GM10248 (cell line): Measurements from ENCODE around the gene FAM98C.

Experiments used
- CTCF ChIA-PET: fragments of 300-600 bp; sonication (Branson Sonifier 250); formaldehyde crosslinking; extraction: SDS; loops from one replicate; lab custom pipeline; 2021; ENCODE audit warnings: antibody characterized with exemption; lab: Yijun Ruan, JAX
- POLR2A ChIA-PET: fragments of 350-650 bp; sonication (Branson Sonifier 250); formaldehyde crosslinking; extraction: SDS; loops from one replicate; lab custom pipeline; 2020; ENCODE audit warnings: antibody characterized with exemption; lab: Yijun Ruan, JAX
- DNase-seq: peaks from one replicate; pipeline ENCODE4 v3.0.0; 2012; ENCODE audit errors: extremely low spot score
- TF ChIP-seq, protein P1 (sequence below): IDR thresholded peaks from 2 replicates; pipeline ENCODE4 v1.5.1; 2012; ENCODE audit warnings: mild to moderate bottlenecking, low read depth; ENCODE audit errors: extremely low read depth, missing control alignments, control extremely low read depth

The FAM98C gene

GRCh38 chr19:38452430-38453366 lies 49.8 kb downstream of the FAM98C start:
- ChIA-PET CTCF (interaction anchor here (0.7 kb wide), 1 partner anchor 17 kb away, joined by 3 read pairs; no protein-coding TSS in a partner anchor), POLR2A (no interaction called here)
- DNase-seq: no peak

DNA sequence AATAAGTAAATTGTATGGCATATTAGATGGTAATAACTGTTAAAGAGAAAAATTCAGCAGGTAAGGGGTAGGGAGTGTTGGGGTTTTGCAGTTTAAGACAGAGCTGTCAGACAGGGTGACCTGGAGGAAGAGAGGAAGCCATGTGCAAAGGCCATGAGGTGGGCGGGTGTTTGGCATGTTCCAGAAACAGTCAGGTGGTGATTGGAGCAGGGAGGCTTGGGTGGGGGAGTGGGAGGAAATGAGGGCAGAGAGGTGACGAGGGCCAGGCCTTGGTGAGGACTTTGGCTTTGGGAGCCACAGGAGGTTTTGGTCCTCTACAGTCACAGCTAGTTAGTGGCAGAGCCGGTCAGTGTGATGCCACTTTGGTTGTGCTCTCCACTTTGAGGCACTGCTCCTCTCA lies 50.7 kb downstream of the FAM98C start:
- no peak for DNase-seq
- ChIA-PET CTCF (no interaction called here), POLR2A (no interaction called here)
- TF ChIP-seq, protein P1, sequence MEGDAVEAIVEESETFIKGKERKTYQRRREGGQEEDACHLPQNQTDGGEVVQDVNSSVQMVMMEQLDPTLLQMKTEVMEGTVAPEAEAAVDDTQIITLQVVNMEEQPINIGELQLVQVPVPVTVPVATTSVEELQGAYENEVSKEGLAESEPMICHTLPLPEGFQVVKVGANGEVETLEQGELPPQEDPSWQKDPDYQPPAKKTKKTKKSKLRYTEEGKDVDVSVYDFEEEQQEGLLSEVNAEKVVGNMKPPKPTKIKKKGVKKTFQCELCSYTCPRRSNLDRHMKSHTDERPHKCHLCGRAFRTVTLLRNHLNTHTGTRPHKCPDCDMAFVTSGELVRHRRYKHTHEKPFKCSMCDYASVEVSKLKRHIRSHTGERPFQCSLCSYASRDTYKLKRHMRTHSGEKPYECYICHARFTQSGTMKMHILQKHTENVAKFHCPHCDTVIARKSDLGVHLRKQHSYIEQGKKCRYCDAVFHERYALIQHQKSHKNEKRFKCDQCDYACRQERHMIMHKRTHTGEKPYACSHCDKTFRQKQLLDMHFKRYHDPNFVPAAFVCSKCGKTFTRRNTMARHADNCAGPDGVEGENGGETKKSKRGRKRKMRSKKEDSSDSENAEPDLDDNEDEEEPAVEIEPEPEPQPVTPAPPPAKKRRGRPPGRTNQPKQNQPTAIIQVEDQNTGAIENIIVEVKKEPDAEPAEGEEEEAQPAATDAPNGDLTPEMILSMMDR: no peak

More at GRCh38 chr19:38452430-38453366, 49.8 kb downstream of the FAM98C start:
- TF ChIP-seq, protein P1: no peak

DNA sequence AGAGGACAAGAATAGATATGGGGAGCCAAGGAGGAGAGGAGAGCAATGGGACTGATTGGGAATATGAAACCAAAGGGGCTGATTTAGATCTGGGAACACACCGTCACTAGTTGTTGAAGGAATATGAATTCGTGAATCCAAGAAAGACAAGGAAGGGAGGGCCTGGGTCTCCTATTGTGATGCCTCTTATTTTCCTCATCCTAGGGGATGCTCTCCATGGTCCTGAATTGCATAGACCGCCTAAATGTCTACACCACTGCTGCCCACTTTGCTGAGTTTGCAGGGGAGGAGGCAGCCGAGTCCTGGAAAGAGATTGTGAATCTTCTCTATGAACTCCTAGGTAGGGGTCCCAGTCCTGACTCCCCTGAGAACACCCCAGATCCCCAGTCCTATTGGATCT lies 52.1 kb downstream of the FAM98C start:
- POLR2A ChIA-PET: no interaction called here
- DNase-seq: no peak
- CTCF ChIA-PET: no interaction called here
- TF ChIP-seq, protein P1: no peak

DNA sequence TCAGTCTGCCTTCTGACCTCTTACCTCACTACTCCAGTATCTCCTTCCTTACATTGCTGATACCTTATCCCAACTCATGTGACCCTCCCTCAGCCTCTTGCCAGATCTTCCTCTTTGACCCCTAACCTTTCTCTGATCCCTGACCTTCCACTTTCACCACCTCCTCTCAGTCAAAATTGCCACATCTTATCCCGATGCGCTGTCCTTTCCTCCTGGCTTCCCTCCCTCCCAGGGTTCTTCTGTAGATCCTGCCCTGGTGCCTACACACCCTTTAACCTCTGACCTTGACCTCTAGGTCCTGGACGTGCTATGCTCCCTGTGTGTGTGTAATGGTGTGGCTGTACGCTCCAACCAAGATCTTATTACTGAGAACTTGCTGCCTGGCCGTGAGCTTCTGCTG lies 54.3 kb downstream of the FAM98C start:
- POLR2A ChIA-PET: no interaction called here
- CTCF ChIA-PET: no interaction called here
- no peak for DNase-seq
- TF ChIP-seq, protein P1: no peak

- CTCF ChIA-PET: interaction anchor here (0.9 to 1.2 kb wide), 2 partner anchors 55 to 179 kb away, joined by 3 read pairs; partner anchors contain the start of gene FAM98C
- TF ChIP-seq, protein P1: no peak
- POLR2A ChIA-PET: no interaction called here
- DNase-seq: no peak
Observed at GRCh38 chr19:38457690-38458405, 55.0 kb downstream of the FAM98C start.
